ENCODE data around the gene STXBP6.
"Not testable (repeated sequence)": the region's sequence is repeated elsewhere in the genome, so short reads cannot be mapped to it uniquely, and the experiment has no call there.

The STXBP6 gene

GRCh38 chr14:24857277-24857676, 192.7 kb downstream of the STXBP6 start:
- no peak for DNase-seq (ENCODE audit: low spot score)

GRCh38 chr14:24853446-24853845, 196.5 kb downstream of the STXBP6 start:
- no peak for DNase-seq (ENCODE audit: low spot score)

- DNase-seq (ENCODE audit: low spot score): no peak
Measured at GRCh38 chr14:24852312-24853060, 197.5 kb downstream of the STXBP6 start.

GRCh38 chr14:24851837-24852236, 198.1 kb downstream of the STXBP6 start:
- DNase-seq (ENCODE audit: low spot score): no peak

- no peak for DNase-seq (ENCODE audit: low spot score)
Measured at GRCh38 chr14:24851406-24851805, 198.5 kb downstream of the STXBP6 start.

- no peak for DNase-seq (ENCODE audit: low spot score)
Measured at GRCh38 chr14:24850072-24850471, 199.9 kb downstream of the STXBP6 start.

GRCh38 chr14:24849471-24849870, 200.5 kb downstream of the STXBP6 start:
- DNase-seq (ENCODE audit: low spot score): no peak

- no peak for DNase-seq (ENCODE audit: low spot score)
Measured at GRCh38 chr14:24848102-24848790, 201.7 kb downstream of the STXBP6 start.

- no peak for DNase-seq (ENCODE audit: low spot score)
Measured at GRCh38 chr14:24847568-24848095, 202.3 kb downstream of the STXBP6 start.

- no peak for DNase-seq (ENCODE audit: low spot score)
Measured at GRCh38 chr14:24846261-24846660, 203.7 kb downstream of the STXBP6 start.

GRCh38 chr14:24845851-24846250, 204.1 kb downstream of the STXBP6 start:
- no peak for DNase-seq (ENCODE audit: low spot score)

- DNase-seq (ENCODE audit: low spot score): no peak
Measured at GRCh38 chr14:24844011-24844410, 205.9 kb downstream of the STXBP6 start.

- DNase-seq (ENCODE audit: low spot score): no peak
Measured at GRCh38 chr14:24843494-24843893, 206.5 kb downstream of the STXBP6 start.

GRCh38 chr14:24840204-24840893, 209.6 kb downstream of the STXBP6 start:
- DNase-seq (ENCODE audit: low spot score): no peak

GRCh38 chr14:24839617-24840203, 210.2 kb downstream of the STXBP6 start:
- DNase-seq (ENCODE audit: low spot score): no peak

- no peak for DNase-seq (ENCODE audit: low spot score)
Measured at GRCh38 chr14:24838945-24839616, 210.9 kb downstream of the STXBP6 start.

- no peak for DNase-seq (ENCODE audit: low spot score)
Measured at GRCh38 chr14:24837280-24838046, 212.5 kb downstream of the STXBP6 start.

GRCh38 chr14:24836324-24836723, 213.6 kb downstream of the STXBP6 start:
- not testable (repeated sequence) for DNase-seq (ENCODE audit: low spot score)

- no peak for DNase-seq (ENCODE audit: low spot score)
Measured at GRCh38 chr14:24834956-24835355, 215.0 kb downstream of the STXBP6 start.

GRCh38 chr14:24833385-24833784, 216.6 kb downstream of the STXBP6 start:
- DNase-seq (ENCODE audit: low spot score): no peak

GRCh38 chr14:24831677-24832076, 218.3 kb downstream of the STXBP6 start:
- no peak for DNase-seq (ENCODE audit: low spot score)

Data from germinal center (tissue), 1 donor.